ACC112 (cell line): ENCODE data around the gene EFR3B.
A peak's percentile ranks its signal among the peaks of the same experiment; 100 is the strongest.

Experiments used
- H2AFZ ChIP-seq: fragments of 200-600 bp; sonication (generic); one replicate; pipeline ENCODE4 v1.6.0; 2017; ENCODE audit warnings: antibody characterized with exemption, low read length; ENCODE audit not compliant: unreplicated experiment
- H3K27ac ChIP-seq: fragments of 200-600 bp; sonication (generic); 2 replicates; pipeline ENCODE4 v1.5.1; 2014; ENCODE audit warnings: low read depth, mild to moderate bottlenecking, antibody characterized with exemption, low read length, moderate library complexity
- H3K27me3 ChIP-seq: fragments of 200-600 bp; sonication (generic); 2 replicates; pipeline ENCODE4 v1.6.1; 2014; ENCODE audit warnings: mild to moderate bottlenecking, antibody characterized with exemption, low read length, moderate library complexity, mixed read lengths; ENCODE audit not compliant: insufficient read depth
- H3K36me3 ChIP-seq: fragments of 200-600 bp; sonication (generic); 2 replicates; pipeline ENCODE4 v1.6.1; 2016; ENCODE audit warnings: mild to moderate bottlenecking, antibody characterized with exemption, low read length, moderate library complexity, mixed read lengths; ENCODE audit not compliant: insufficient read depth
- H3K4me1 ChIP-seq: fragments of 200-600 bp; sonication (generic); one replicate; pipeline ENCODE4 v1.6.1; 2016; ENCODE audit warnings: low read length, mixed read lengths; ENCODE audit not compliant: insufficient read depth, unreplicated experiment, control insufficient read depth
- H3K4me3 ChIP-seq: fragments of 200-600 bp; sonication (generic); 2 replicates; pipeline ENCODE4 v1.5.1; 2014; ENCODE audit warnings: mild to moderate bottlenecking, low read depth, low read length
- H3K79me2 ChIP-seq: fragments of 200-600 bp; sonication (generic); one replicate; pipeline ENCODE4 v1.6.0; 2016; ENCODE audit warnings: low read length; ENCODE audit not compliant: control insufficient read depth, unreplicated experiment, insufficient read depth

EFR3B gene

DNA sequence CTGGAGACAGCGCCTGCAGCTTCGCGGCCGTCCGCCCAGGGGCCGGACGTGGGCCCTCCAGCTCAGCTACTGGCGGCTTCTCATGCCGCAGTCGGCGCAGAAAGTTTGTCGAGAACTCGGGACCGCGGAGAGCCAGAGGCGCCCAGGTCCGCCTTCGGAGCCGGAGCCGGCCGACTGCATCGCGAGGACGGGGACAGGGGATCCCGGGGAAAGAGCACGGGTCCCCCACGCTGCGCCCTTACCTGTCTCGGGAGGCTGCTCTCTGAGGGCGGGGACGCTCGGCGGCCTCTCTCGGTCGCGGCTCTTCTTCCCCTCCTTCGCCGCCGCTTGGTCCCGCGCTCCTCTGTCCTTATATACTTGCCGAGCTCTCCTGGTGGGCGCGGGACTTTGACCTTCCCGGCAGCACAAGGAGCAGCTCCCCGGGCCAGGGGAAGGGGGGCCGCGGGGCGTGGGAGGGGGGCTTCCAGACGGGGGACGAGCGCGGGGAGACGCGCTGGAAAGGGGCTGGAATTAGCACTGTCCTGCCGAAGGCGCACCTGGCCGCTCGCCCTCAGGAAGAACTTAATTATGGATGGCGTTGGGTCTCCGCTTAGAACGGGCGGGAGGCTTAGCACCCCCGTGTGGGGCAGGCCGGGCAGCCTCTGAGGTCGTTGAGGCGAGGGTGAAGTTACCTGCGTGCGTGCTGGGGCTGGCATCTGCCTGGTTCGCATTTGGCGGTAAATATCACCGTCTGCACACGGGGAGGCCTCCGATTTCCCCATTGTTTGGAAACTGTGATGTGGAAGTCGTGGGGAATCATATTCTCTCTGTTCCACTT, 126.6 kb downstream of the EFR3B start, which contains the start of gene POMC:
TSS of gene POMC (minus strand) at position 325 of the 817 bp plus-strand sequence. CDS start 3,808 bp downstream, outside the sequence.
- no peaks in the 10 kb centered on the region for H3K36me3 ChIP-seq
- H3K27ac ChIP-seq = no peak within 1 kb of the TSS
- H3K4me1 ChIP-seq = no peaks in the 10 kb centered on the region
- H2AFZ ChIP-seq = no peak within 1 kb of the TSS
- H3K27me3 ChIP-seq = peaks cover 71% of the 10 kb centered on the region
- H3K4me3 ChIP-seq = peak within 1 kb of the TSS; percentile 65
- H3K79me2 ChIP-seq = no peaks in the 10 kb centered on the region

DNA sequence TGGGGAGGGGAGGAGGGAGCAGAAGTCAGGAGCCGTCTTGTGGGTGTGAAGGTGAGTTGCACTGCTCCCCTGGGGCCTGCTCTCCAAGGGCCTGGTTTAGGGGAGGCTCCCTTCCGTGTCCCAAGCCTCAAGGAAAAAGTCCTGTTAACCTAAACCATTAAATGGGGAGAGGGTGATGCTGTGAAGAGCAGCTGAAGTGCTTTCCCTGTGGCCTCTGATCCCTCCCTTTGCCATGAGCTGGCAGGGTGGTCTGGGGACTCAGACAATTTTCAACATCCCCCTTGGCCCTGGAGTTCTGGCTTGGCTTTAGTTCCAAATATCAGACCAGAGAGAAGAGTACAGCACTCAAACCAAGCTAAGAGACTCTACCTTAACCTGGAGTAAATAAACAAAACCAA, 127.2 kb downstream of the EFR3B start:
- H3K27me3 ChIP-seq = peaks cover 68% of the 10 kb centered on the region
- H3K79me2 ChIP-seq = no peaks in the 10 kb centered on the region
- no peak overlapping the region for H2AFZ ChIP-seq
- H3K27ac ChIP-seq = no peak overlapping the region
- no peaks in the 10 kb centered on the region for H3K36me3 ChIP-seq
- H3K4me1 ChIP-seq = no peaks in the 10 kb centered on the region
- H3K4me3 ChIP-seq = no peak overlapping the region

DNA sequence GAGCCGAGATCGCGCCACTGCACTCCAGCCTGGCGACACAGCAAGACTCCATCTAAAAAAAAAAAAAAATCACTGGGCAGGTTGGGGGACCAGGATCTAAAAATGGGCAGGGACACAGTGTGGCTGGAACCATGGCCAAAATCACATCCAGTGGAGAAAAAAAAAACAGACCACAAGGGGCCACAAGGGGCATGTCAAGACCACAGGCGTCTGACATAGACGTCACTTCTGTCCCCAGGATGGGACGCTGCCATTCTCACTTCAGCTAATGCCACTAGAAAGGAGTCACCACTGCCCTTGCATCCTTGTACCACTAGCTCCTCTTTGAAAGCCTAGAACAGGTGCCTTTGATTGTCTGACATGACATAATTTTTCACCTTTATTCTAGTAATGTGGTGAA, 129.0 kb downstream of the EFR3B start:
- Histone ChIP-seq H3K4me1 (no peaks in the 10 kb centered on the region), H3K79me2 (no peaks in the 10 kb centered on the region), H3K4me3 (no peak overlapping the region), H3K27ac (no peak overlapping the region), H2AFZ (no peak overlapping the region), H3K36me3 (no peaks in the 10 kb centered on the region), H3K27me3 (peaks cover 65% of the 10 kb centered on the region)

DNA sequence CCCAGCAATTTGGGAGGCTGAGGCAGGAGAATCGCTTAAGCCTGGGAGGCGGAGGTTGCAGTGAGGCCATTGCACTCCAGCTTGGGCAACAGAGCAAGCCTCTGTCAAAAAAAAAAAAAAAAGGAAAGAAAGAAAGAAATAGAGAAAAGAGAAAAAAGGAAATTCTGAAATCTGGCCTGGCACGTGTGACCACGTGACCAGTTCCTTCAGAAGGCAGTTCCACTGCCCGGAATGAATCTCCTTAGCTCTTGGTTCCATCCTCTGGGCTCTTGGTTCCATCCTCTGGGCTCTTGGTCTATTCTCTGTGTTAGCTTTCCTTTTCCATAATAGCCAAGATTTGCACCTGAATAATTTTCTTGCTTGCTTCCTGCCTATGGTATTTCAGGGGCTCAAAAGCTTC, 131.8 kb downstream of the EFR3B start:
- Histone ChIP-seq H3K4me1 (no peaks in the 10 kb centered on the region), H3K27ac (no peak overlapping the region)

DNA sequence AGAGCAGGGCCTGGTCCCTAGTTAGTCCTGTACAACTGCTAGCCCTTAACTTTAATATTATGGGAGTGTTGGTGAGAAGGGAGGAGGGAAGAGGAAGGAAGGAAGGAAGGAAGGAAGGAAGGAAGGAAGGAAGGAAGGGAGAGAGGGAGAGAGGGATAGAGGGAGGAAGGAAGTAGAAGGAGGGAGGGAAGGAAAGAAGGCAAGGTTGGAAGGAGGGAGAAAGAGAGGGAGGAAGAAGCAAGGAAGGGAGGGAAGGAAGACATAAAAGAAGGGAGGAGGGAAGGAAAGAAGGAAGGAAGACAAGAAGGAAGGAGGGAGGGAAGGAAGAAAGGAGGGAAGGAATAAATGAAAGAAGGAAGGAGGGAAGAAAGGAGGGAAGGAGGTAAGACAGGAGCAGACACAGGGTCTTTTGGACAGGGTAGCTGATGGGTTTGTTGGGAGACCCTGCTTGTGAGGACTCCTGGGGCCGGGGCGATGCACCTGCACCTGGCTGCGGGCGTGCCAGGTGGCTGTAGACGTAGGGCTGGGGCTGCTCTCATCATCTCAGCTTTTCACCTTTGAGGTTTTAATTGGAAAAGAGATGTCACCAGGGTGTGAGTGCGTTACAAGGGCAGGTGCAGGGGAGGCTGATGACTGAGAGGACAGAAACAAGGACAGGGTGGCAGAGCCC, 132.5 kb downstream of the EFR3B start:
- Histone ChIP-seq H3K36me3 (no peaks in the 10 kb centered on the region), H3K27ac (no peak overlapping the region), H3K27me3 (peaks cover 60% of the 10 kb centered on the region), H3K79me2 (no peaks in the 10 kb centered on the region), H3K4me3 (no peak overlapping the region), H2AFZ (no peak overlapping the region), H3K4me1 (no peaks in the 10 kb centered on the region)

More for the DNA sequence above, 131.8 kb downstream of the EFR3B start:
- H3K79me2 ChIP-seq = no peaks in the 10 kb centered on the region
- H3K27me3 ChIP-seq = peaks cover 60% of the 10 kb centered on the region
- no peak overlapping the region for H3K4me3 ChIP-seq
- H3K36me3 ChIP-seq = no peaks in the 10 kb centered on the region
- no peak overlapping the region for H2AFZ ChIP-seq

DNA sequence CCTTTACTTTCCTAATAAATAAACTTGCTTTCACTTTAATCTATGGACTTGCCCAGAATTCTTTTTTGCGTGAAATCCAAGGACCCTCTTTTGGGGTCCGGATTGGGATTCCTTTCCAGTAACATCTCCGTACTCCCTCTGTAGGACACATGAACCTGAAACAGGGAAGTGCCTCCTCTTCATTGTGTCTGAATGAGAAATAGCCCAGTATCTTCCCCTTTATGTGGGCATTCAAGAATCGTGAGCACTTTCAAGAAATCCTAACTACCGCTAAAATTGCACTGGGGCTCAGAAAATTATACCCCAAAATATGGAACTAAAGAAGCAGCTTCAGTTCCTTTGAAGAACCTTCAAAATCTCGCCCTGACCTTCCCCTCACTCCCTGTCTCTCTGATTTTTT, 134.3 kb downstream of the EFR3B start:
- H2AFZ ChIP-seq = no peak overlapping the region
- no peak overlapping the region for H3K4me3 ChIP-seq
- H3K27me3 ChIP-seq = peaks cover 64% of the 10 kb centered on the region
- no peaks in the 10 kb centered on the region for H3K79me2 ChIP-seq
- no peak overlapping the region for H3K27ac ChIP-seq
- no peaks in the 10 kb centered on the region for H3K4me1 ChIP-seq
- H3K36me3 ChIP-seq = no peaks in the 10 kb centered on the region

DNA sequence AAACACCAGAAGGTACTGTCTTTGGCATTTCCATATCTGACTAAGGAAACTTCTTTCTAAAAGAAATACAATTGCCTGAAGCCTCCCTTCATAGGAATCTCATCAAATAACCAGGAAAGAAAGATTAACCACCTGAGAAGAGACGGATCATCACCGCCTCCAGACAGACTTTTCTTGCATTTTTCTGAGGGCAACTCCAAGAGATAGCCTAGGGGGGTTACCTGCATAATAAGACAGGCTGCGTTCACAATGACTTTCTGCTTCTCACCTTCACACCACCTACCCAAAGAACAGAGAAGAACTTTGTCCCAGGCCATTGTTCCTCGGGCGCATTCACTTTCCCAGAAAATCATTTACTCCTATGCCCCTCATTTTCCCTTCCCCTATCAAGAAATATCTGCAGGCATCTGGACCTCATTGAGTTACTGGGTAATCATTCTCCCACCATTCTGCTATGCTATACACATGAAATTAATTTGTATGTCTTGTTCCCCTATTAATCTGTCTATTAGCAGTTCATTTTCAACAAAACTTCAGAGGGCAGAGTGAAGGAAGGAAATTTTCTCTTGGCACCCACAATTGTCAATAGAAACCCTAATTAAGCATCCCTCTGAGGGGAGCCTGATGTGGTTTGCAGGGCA, 134.8 kb downstream of the EFR3B start:
- H3K27me3 ChIP-seq = peaks cover 65% of the 10 kb centered on the region
- H2AFZ ChIP-seq = no peak overlapping the region
- H3K79me2 ChIP-seq = no peaks in the 10 kb centered on the region
- no peak overlapping the region for H3K4me3 ChIP-seq
- H3K36me3 ChIP-seq = no peaks in the 10 kb centered on the region
- no peaks in the 10 kb centered on the region for H3K4me1 ChIP-seq
- no peak overlapping the region for H3K27ac ChIP-seq

DNA sequence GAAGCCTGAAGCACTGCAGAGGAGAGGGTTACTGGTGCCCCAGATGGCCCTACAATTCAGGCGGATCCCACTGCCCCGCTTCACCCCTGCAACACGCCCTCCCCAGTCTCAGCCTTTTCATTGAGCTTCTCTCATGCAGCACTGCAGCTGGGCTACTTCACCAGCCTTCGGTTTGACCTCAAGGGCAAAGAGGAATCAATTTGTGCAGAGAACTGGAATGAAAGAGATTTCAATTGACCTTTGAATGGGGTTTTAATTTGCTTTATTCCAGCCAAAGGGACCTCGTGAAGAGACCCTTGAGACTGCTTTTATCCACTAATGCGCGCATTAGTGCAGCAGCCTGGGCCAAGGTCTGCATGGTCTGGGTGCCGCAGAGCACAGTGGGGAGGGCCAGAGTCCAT, 135.3 kb downstream of the EFR3B start:
- Histone ChIP-seq H3K27me3 (peaks cover 65% of the 10 kb centered on the region), H3K4me3 (no peak overlapping the region), H3K36me3 (no peaks in the 10 kb centered on the region), H3K4me1 (no peaks in the 10 kb centered on the region), H2AFZ (no peak overlapping the region), H3K27ac (no peak overlapping the region), H3K79me2 (no peaks in the 10 kb centered on the region)

DNA sequence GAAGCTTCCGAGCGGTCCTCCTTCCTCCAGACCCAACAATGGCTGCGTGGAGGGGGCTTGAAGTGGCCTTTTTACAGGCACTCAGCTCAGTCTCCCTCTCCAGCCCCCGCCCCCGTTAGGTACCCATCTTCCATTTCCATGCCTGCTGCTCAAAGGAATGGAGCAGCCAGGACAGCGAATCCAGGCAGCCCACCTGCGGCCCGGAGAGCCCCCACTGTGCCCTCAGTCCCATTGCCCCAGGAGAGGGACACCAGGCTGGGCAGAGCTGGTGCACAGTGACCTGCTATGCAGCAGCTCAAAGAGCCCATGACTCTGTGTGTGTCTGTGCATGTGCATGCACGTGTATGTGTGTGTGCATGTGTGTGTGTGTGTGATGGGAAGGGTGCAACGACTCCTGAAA, 137.1 kb downstream of the EFR3B start:
- no peak overlapping the region for H3K4me3 ChIP-seq
- no peaks in the 10 kb centered on the region for H3K79me2 ChIP-seq
- H3K36me3 ChIP-seq = no peaks in the 10 kb centered on the region
- peaks cover 63% of the 10 kb centered on the region for H3K27me3 ChIP-seq
- H3K27ac ChIP-seq = no peak overlapping the region
- no peak overlapping the region for H2AFZ ChIP-seq
- no peaks in the 10 kb centered on the region for H3K4me1 ChIP-seq

DNA sequence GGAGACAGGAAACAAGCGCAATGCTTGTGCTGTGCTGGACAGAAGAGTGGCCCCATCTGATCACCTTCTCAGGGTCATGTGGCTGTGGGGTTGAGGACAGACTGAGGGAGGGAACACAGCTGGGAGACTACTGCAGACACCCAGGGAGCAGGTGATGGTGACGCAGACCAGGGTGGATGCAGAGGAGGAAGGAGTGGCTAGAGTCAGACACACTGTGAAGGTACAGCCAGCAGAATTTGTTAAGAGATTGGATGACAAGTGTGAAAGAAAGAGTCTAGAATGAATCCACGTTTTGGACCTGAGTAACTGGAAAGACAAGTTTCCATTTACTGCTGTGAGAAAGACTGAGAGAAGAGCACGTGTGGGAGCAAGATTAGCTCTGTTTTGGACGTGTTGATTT, 142.4 kb downstream of the EFR3B start:
- Histone ChIP-seq H3K79me2 (no peaks in the 10 kb centered on the region), H3K36me3 (no peaks in the 10 kb centered on the region), H3K4me3 (no peak overlapping the region), H3K4me1 (no peaks in the 10 kb centered on the region), H3K27me3 (peaks cover 22% of the 10 kb centered on the region), H3K27ac (no peak overlapping the region), H2AFZ (no peak overlapping the region)
